Smooth muscle cell (in vitro differentiated cells): ENCODE measurements around the gene TADA2A. TPM values are rescaled to one million over a fixed set of nuclear protein-coding genes. Genes with fewer than 3 reads are reported as not detected.

Experiments used
- DNase-seq: peaks from one replicate; lab custom pipeline; 2025; ENCODE audit not compliant: unreplicated experiment; lab: John Stamatoyannopoulos, UW
- H2AFZ ChIP-seq: fragments of 200-600 bp; sonication (generic); 2 replicates; pipeline ENCODE4 v1.6.0; 2016; ENCODE audit warnings: antibody characterized with exemption, low read depth, mild to moderate bottlenecking
- H3F3A ChIP-seq: fragments of 200-600 bp; sonication (generic); 2 replicates; pipeline ENCODE4 v1.6.0; 2017; ENCODE audit warnings: antibody characterized with exemption, low read depth
- H3K27ac ChIP-seq: fragments of 200-600 bp; sonication (generic); 2 replicates; pipeline ENCODE4 v1.5.1; 2016; ENCODE audit warnings: low read depth, mild to moderate bottlenecking
- H3K27me3 ChIP-seq: fragments of 200-600 bp; sonication (generic); 2 replicates; pipeline ENCODE4 v1.6.1; 2016; ENCODE audit warnings: low read depth, mild to moderate bottlenecking
- H3K36me3 ChIP-seq: fragments of 200-600 bp; sonication (generic); 2 replicates; pipeline ENCODE4 v1.5.1; 2016; ENCODE audit warnings: low read depth
- H3K4me1 ChIP-seq: fragments of 200-600 bp; sonication (generic); 2 replicates; pipeline ENCODE4 v1.5.1; 2016; ENCODE audit warnings: low read depth
- H3K4me2 ChIP-seq: fragments of 200-600 bp; sonication (generic); 2 replicates; pipeline ENCODE4 v1.6.0; 2016; ENCODE audit warnings: mild to moderate bottlenecking
- H3K4me3 ChIP-seq: fragments of 200-600 bp; sonication (generic); 2 replicates; pipeline ENCODE4 v1.5.1; 2016; ENCODE audit warnings: mild to moderate bottlenecking
- H3K79me2 ChIP-seq: fragments of 200-600 bp; sonication (generic); 2 replicates; pipeline ENCODE4 v1.6.0; 2016; ENCODE audit warnings: low read depth, mild to moderate bottlenecking
- H3K9ac ChIP-seq: fragments of 200-600 bp; sonication (generic); 2 replicates; pipeline ENCODE4 v1.6.0; 2016; ENCODE audit warnings: low read depth
- H3K9me3 ChIP-seq: fragments of 200-600 bp; sonication (generic); replicated peaks from 2 replicates; pipeline ENCODE4 v1.5.1; 2016; ENCODE audit warnings: low read depth
- H4K20me1 ChIP-seq: fragments of 200-600 bp; sonication (generic); 2 replicates; pipeline ENCODE4 v1.6.0; 2016; ENCODE audit warnings: low read depth
- CTCF ChIP-seq: fragments of 200-600 bp; sonication (generic); IDR thresholded peaks from 2 replicates; pipeline ENCODE4 v1.5.1; 2017; ENCODE audit warnings: borderline replicate concordance, mild to moderate bottlenecking, antibody characterized with exemption; ENCODE audit not compliant: insufficient read depth, poor library complexity, severe bottlenecking
- WGBS: methylation state at CpG from one replicate; pipeline ENCODE4 v1.1.7; 2016; ENCODE audit warnings: low lambda C conversion rate; 5-methylcytosine and 5-hydroxymethylcytosine counted together
- polyA plus RNA-seq: library from polyadenylated mRNA; unstranded; fragments of >200 nt; fragmentation: Nextera tagmentation; extraction: Ambion mirVana; gene quantifications from 2 replicates; pipeline ENCODE4 v1.2.1, GENCODE V29; 2016
- total RNA-seq: library from RNA; depleted of rRNA; stranded (reverse); fragments of >200 nt; gene quantifications from 2 replicates; pipeline ENCODE4 v1.2.3, GENCODE V29; 2014

The TADA2A gene
- total and polyA plus RNA-seq, 2 experiments from 2014 or later: 9.7 to 11.8 TPM

DNA sequence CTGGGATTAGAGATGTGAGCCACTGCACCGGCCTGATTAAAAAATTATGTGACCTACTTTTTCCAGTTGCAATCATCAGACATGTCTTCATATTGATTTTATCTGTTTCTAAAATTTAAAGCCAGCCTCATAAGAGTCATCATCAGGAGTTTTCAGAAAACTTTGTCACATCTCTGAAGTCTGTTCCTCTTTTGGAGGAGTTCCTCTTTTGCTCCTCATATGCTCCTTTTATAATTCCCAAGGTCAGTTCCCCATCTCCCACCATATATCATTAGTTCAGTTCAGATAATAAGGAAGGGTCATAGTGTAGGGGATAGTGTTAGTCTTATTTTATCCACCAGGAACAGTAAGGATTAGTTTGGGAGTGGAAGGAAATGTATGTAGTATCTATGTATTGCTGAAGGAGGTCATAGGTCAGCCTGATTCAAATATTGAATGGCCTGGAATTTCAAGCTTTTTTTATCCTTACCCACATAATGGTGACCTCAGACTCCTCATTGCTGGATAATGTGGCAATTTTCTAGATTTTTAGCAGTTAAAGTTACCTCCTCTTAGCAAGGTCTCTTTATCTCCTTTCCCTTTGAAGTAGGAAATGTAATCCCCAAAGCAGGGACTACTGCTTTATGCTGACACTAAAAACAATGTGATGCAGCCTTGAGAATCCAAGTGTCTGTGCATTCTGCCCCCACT, 69.2 kb downstream of the TADA2A start:
- H4K20me1 ChIP-seq: no peaks in the 10 kb centered on the region
- H3K27me3 ChIP-seq: no peaks in the 10 kb centered on the region
- H3K9me3 ChIP-seq: no peaks in the 10 kb centered on the region
- no peak overlapping the region for H3K4me2 ChIP-seq
- no peak overlapping the region for H3K4me3 ChIP-seq
- no peaks in the 10 kb centered on the region for H3K4me1 ChIP-seq
- peaks cover 9% of the 10 kb centered on the region for H3F3A ChIP-seq
- TF ChIP-seq CTCF: no peak
- H3K36me3 ChIP-seq: peaks cover 11% of the 10 kb centered on the region
- H2AFZ ChIP-seq: no peak overlapping the region
- no peak for DNase-seq
- peak overlapping the region; percentile 72 for H3K9ac ChIP-seq
- H3K79me2 ChIP-seq: no peaks in the 10 kb centered on the region
- WGBS: 100% methylated on average over 1 of the region's 1 CpG
- peak overlapping the region; percentile 86 for H3K27ac ChIP-seq

DNA sequence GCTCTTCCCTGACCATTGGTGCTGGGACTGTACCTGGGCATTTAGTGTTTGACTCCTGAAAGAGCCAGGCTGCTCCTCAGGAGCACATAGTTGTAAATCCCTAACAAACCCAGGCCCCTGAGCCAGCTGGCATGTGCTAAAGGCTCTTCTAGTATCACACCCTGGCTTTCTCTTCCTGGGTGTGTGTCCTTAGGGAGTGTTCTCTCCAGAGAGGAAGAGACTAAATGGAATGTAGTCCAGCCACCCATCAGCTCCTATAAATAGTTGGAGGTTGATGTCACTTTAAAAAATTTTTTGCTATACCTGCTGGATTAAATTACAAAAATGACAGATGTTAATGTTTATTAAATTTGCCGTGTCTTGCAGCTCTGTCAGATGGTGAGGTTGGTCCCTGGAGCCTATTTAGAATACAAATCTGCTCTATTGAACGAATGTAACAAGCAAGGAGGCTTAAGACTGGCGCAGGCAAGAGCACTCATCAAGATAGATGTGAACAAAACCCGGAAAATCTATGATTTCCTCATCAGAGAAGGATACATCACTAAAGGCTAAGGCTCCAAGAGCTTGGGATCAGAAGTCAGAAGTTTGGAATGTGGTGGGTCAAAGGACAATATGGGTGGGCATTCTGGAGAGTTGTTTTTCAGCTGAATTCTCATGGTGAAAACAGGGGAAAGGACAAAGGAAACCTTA, 69.9 kb downstream of the TADA2A start:
- no peaks in the 10 kb centered on the region for H3K4me1 ChIP-seq
- H3K79me2 ChIP-seq: no peaks in the 10 kb centered on the region
- H3F3A ChIP-seq: peaks cover 9% of the 10 kb centered on the region
- peak overlapping the region; percentile 86 for H3K27ac ChIP-seq
- peaks cover 7% of the 10 kb centered on the region for H3K36me3 ChIP-seq
- H4K20me1 ChIP-seq: no peaks in the 10 kb centered on the region
- no peak for TF ChIP-seq CTCF
- H3K27me3 ChIP-seq: no peaks in the 10 kb centered on the region
- 82% methylated on average over 4 of the region's 4 CpGs for WGBS
- H2AFZ ChIP-seq: no peak overlapping the region
- no peak overlapping the region for H3K4me3 ChIP-seq
- DNase-seq: no peak
- H3K9ac ChIP-seq: peak overlapping the region; percentile 72
- H3K4me2 ChIP-seq: no peak overlapping the region
- H3K9me3 ChIP-seq: no peaks in the 10 kb centered on the region

DNA sequence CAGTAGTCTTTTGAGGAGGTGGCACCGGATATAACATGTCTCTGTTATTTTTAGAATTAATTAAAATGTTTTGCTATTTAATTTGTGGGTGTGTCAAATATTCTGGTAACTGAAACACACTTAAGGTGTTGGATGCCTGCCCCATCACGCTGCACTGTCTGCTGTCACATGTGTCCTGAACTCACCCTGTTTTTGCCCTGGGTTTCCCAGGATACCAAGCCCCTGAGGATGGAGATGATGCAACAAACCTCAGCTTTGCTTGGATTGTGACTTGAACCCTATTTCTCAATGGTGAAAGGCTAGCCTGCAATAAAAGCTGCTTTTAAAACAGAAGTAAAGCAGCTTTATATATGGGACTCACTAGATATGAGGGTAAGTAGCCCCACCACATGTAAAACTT, 71.5 kb downstream of the TADA2A start:
- Histone ChIP-seq H3K27ac (peak overlapping the region; percentile 86), H3K79me2 (no peaks in the 10 kb centered on the region), H3K4me2 (no peak overlapping the region), H3K27me3 (no peaks in the 10 kb centered on the region), H3K36me3 (peaks cover 7% of the 10 kb centered on the region), H3K9me3 (no peaks in the 10 kb centered on the region), H3K9ac (no peak overlapping the region), H3F3A (peaks cover 12% of the 10 kb centered on the region), H2AFZ (no peak overlapping the region), H3K4me3 (no peak overlapping the region), H4K20me1 (no peaks in the 10 kb centered on the region), H3K4me1 (peaks cover 5% of the 10 kb centered on the region)
- 63% methylated on average over 2 of the region's 2 CpGs for WGBS
- no peak for DNase-seq
- no peak for TF ChIP-seq CTCF
